ENCODE data around the gene FOXL3. TPM values are rescaled to one million over a fixed set of nuclear protein-coding genes. Genes with fewer than 3 reads are reported as not detected.

The FOXL3 gene
- total RNA-seq, 1 experiment from 2014 or later, result not detected

- TF ChIP-seq CTCF (conservative IDR thresholded peaks at IDR 0.05), result no peak
- H3K4me1 ChIP-seq (ENCODE audit: insufficient read depth, low read length), result no peaks in the 10 kb centered on the region
- no peak overlapping the region for H3K4me2 ChIP-seq (ENCODE audit: insufficient read depth, insufficient read length, low read length)
- no peaks in the 10 kb centered on the region for H3K79me2 ChIP-seq (ENCODE audit: insufficient read depth, low read length)
- DNase-seq, result no peak
- H4K91ac ChIP-seq (ENCODE audit: insufficient read length, low read depth, low read length), result no peak overlapping the region
- no peak overlapping the region for H3K23ac ChIP-seq (ENCODE audit: insufficient read length, low read depth, low read length)
- peaks cover 14% of the 10 kb centered on the region for H3K9me3 ChIP-seq (ENCODE audit: control insufficient read depth, low read depth, low read length)
- no peak overlapping the region for H2BK5ac ChIP-seq (ENCODE audit: insufficient read length, low read length)
- H3K18ac ChIP-seq (ENCODE audit: insufficient read length, low read depth, low read length), result no peak overlapping the region
- no peak overlapping the region for H3K9ac ChIP-seq (ENCODE audit: extremely low read depth, insufficient read length, low read length)
- H3K14ac ChIP-seq (ENCODE audit: insufficient read depth, low read length), result no peak overlapping the region
- H3K27me3 ChIP-seq (ENCODE audit: insufficient read depth, low read length), result no peaks in the 10 kb centered on the region
- no peak overlapping the region for H3K56ac ChIP-seq (ENCODE audit: insufficient read length, low read depth, low read length)
- H3K23me2 ChIP-seq (ENCODE audit: insufficient read length, low read depth, low read length, poor library complexity, severe bottlenecking), result peaks cover 3% of the 10 kb centered on the region
- H3K4ac ChIP-seq (ENCODE audit: low read depth, low read length), result no peak overlapping the region
- no peaks in the 10 kb centered on the region for H4K20me1 ChIP-seq (ENCODE audit: control insufficient read depth, insufficient read depth, insufficient read length)
- H4K8ac ChIP-seq (replicated peaks; ENCODE audit: insufficient read length, low read depth, low read length), result no peak overlapping the region
- H4K5ac ChIP-seq (ENCODE audit: insufficient read length, low read depth, low read length), result no peak overlapping the region
- peaks cover 74 to 83% of the 10 kb centered on the region in 2 experiments for H3K9me3 Mint-ChIP-seq
- no peaks in the 10 kb centered on the region for H3K4me1 Mint-ChIP-seq
- H3K27ac Mint-ChIP-seq, result no peak overlapping the region
- H2AK5ac ChIP-seq (ENCODE audit: insufficient read length, low read length), result no peak overlapping the region
- no CpG with 5 or more reads among the region's 2 CpGs for WGBS (ENCODE audit: extremely low coverage, insufficient read length, low lambda C conversion rate)
- no peaks in the 10 kb centered on the region for H3K79me1 ChIP-seq (ENCODE audit: insufficient read depth, low read depth, low read length, poor library complexity, severe bottlenecking)
- no peak overlapping the region for H2AFZ ChIP-seq (ENCODE audit: low read length)
- peaks cover 46% of the 10 kb centered on the region for H3K27me3 Mint-ChIP-seq (ENCODE audit: low read depth)
- H2BK15ac ChIP-seq (ENCODE audit: low read depth, low read length), result no peak overlapping the region
- H3K36me3 Mint-ChIP-seq (ENCODE audit: insufficient read depth in 1 of 3, low read depth in 3 of 3), result peaks cover 8 to 20% (median 16%) of the 10 kb centered on the region in 3 experiments; a peak in 6 of 7 replicates
- no peak overlapping the region for H2BK120ac ChIP-seq (ENCODE audit: low read depth, low read length, poor library complexity, severe bottlenecking)
- no peak overlapping the region for H2BK12ac ChIP-seq (ENCODE audit: insufficient read length, low read depth, low read length)
- H3K27ac ChIP-seq (ENCODE audit: insufficient read length, low read depth, low read length), result no peak overlapping the region
- no peak overlapping the region for H3T11ph ChIP-seq (ENCODE audit: low read length)
- H3K4me3 Mint-ChIP-seq, result no peak overlapping the region
- no peak overlapping the region for H2BK20ac ChIP-seq (ENCODE audit: low read depth, low read length, poor library complexity, severe bottlenecking)
These were observed 15.7 kb upstream of the FOXL3 start for GRCh38 chr7:274266-274665.
